Measurements from ENCODE around the gene CKB.
A peak's percentile ranks its signal among the peaks of the same experiment; 100 is the strongest.

CKB gene

DNA sequence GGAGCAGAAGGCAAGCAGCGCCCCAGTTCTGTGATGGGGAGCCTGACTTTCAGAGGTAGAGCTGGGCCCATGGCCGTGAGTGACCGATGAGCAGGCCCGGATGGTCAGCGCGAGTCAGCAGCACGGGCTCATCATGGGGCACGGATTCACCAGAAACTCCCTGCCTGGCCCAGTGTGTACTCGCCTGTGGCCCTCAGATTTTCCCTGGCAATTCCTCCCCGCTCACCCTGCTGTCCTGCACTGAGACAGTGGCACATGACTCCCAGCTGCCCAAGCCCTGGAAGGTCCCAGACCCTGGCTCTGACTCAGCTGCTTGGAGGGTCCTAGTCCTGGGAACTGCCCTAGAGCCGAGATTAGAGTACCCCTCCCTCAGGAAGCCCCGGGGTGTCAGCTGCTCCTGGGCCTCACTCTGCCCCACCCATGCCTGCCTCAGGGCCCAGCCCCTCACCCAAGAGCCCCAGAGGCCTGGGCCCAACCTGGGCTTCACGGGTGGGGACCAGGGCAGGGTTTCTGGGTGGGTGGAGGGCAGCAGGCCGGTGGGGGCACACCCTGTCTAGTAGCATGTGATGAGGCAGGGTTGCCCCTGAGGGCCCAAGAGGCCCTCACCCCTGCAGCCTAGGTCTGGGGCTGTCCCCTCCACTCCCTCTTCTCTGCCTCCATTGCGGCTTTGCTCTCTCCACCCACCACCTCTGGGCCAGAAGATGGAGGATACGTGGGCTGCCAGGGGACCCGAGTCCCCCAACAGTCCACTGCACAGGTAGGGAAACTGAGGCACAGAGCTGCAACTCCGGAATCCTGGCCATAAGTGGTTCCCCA, 14.8 kb upstream of the CKB start:
- DNase-seq: no peak
- no peak for ATAC-seq

DNA sequence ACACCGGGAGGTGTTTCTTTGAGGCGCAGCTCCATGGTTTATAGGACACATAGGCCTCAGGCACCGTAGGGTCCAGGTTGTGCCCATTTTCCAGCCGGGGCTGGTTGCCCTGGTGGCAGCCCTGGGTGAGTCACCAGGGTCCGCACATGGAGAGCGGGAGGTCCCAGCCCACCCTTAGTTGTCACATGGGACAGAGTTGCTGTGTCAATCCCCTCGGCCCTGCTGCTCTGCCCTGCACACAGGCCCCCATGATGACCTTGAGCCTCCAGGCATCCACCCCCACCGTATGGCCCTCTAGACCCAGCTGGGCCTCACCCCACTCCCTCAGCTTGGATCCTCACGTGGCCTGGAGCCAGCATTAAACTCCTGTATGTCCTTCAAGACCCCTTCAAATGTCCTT, 14.1 kb upstream of the CKB start:
- no peak for DNase-seq
- ATAC-seq: no peak

DNA sequence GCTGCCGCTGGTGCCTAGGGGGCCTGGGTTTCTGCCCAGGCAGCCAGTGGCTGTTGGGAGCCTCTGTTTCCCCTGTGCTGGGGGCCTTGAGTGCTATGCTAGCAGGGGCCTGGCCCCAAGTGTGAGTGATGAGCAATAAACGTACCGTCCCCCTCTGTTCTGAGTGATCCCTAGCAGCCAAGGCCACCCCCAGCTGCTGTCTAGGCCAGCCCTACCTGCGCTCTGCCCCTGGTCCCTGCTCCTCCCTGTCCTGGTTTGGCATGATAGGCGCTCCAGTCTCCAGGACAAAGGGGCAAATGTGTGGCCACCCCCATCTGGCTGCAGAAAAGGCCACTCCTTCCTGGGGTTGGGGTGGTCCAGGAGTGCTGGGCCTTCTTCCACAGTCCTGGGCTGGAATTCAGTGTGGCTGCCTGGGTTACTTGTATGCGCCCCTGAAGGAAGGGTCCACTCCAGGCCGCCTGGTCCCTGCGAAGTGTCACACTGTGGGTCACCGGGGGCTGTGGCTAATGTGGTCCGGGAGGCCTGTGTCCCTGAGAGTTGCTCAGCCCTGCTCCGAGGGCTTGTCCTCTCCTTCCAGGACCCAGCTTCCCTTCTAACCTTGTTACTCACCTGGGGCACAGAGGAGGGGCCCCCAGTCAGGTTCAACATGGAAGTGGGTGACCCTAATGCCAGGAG, 13.4 kb upstream of the CKB start:
- no peak for DNase-seq
- no peak for ATAC-seq

DNA sequence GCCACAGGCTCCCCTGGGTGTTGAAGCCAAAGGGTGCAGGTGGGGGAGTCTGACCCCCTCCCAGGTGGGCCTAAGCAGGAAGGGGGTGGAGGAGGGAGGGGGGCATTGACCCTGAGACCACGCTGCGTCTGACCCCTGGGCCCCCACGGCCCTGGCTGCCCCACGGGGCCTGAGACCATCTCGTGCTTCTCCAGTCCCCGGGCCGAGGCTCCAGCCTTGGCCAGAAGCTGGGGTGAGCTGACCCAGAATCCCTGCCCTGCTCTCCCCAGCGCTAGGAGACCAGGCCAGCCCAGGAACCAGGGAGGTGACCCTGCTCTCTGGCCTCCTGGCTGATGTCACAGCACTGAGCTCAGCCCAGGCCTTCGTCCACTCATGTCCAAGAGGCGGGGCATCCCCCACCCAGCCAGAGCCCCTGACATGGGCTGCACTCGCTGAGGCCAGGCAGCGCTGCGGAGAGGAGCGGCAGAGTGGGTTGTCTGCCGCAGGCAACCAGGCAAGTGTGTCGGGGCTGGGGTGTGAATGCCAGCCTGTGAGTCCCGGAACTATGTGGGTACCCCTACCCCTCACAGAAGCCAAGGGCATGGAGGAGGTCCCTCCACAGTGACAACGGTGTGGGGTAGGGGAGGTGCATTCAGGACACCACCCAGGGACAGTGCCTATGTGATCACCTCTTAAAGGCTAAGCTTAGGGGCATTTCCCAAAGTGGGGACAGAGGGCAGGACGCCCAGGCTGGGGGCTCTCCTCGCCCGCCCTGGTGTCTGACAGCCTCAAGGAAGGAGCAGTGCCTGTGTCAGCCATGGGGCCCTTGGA, 12.7 kb upstream of the CKB start:
- no peak for DNase-seq
- no peak for ATAC-seq

DNA sequence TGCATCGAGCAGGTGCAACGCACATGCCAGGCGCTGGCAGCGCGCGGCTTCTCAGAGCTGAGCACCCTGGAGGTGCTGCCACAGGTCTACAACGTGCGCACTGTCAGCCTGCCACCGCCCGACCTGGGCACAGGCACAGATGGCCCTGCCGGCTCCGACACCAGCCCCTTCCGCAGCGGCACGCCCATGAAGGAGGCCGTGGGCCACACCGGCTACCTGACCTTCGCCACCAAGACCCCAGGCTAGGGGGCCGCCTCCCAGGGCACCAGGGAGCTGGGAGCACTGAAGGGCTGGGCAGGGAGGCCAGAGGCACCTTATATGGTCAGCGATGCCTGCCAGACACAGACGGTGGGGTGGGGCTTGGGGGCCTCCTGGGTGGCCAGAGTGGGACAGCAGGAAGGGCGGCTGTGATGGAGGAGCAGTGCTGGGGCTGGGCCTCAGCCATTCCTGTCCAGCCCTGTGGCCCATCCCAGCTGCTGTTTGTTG, 12.0 kb upstream of the CKB start:
- ATAC-seq: no peak
- DNase-seq: no peak

DNA sequence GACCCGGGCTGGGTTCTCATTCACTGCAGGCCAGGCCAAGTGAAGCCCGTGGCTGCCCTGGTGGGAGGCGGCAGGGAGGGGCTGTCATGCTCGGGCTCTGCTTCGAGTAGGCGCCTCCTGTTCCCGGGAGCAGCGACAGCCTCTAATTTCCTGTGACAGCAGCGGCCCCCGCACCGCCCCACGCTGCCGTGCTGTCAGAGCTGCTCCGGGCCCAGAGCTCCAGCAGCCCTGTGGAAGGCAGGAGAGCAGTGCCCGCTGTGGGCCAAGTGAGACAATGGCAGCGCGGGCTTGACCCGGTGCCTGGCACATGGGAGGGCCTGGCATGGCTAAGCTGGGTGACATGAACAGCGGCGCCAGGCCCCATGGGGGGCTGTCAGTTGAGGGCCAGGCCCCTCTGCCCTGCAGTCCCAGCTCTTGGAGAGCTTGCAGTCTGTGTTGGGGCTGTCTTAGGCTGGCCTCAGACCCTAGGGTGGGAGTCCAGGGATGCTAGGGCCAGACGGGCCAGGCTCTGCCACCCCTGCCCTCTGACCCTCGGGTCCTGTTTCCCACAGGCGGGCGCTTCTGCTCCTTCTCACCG, 11.5 kb upstream of the CKB start:
- DNase-seq (no peak), ATAC-seq (no peak)

DNA sequence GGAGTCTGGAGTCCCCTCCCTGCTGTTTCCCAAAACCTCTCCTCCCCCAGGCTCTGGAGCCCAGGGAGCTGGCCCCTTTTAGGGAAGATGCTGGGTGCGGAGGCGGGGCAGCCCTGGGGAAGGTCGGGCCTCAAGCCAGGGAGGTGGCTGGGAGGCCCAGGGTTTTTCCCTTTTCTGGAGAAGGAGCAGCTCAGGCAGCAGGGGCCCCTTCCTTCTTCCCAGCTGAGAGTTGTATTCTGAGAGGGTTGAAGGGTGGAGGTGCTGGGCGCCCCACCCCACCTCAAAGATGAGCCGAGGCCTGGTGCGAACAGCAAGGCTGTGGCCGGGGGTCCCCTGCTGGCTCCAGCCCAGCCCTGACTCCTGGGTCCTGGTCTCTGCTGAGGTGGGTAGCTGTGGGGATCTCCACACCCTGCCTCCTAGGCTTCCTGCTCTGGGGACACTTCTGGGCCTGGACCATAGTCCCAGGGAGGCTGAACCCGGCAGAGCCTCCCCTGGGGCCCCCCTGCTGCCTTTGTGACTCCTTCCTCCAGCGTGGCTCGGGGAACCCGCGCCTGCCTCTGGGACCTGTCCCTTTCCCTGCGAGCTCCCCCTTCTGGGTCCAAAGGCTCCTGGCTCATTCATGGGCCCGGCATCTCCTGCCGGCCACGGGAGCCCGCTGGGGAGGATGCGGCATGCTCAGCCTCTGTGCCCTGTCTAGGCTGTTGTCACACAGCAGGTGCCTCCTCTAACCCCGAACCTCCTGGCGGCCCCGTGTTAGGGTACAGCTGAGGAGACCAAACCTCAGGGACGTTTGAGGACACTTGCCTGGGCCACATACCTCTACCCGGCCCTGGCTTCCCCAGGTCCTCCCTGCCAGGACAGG, 10.7 kb upstream of the CKB start:
- no peak for ATAC-seq
- no peak for DNase-seq

DNA sequence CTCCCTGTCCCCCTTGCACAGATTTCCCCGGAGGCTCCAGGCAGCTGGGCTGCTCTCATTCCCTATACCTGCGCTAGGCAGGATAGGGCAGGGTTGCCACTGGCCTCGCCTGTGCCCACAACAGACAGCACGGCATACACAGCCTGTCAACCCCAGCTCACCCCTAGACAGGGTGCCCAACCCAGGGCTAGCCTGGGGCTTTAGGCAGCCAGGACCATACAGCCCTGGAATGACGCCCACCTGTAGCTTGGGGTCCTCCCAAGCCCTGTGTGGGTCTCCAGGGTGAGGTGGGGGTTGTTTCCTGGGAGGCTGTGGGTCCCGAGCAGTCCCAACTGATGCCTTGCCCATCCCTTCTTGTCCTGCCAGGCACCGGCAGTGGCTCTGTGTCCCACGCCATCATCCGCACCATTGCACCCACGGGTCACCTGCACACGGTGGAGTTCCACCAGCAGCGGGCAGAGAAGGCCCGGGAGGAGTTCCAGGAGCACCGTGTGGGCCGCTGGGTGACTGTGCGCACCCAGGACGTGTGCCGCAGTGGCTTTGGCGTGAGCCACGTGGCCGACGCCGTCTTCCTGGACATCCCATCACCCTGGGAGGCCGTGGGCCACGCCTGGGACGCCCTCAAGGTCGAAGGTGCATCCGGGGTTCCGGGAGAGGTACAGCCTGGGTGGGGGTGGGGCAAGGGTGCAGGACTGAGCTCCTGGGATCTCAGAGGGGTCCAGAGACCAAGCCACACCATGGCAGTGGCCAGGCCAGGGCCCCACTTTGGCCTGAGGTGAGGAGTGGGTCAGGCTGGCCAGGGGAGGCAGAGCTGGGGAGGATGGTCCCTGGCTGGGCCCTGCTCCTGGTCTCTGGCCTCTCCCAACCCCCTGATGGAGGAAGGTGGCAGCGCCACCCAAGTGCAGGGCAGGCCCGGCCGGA, 9.8 kb upstream of the CKB start:
- DNase-seq: no peak
- no peak for ATAC-seq

DNA sequence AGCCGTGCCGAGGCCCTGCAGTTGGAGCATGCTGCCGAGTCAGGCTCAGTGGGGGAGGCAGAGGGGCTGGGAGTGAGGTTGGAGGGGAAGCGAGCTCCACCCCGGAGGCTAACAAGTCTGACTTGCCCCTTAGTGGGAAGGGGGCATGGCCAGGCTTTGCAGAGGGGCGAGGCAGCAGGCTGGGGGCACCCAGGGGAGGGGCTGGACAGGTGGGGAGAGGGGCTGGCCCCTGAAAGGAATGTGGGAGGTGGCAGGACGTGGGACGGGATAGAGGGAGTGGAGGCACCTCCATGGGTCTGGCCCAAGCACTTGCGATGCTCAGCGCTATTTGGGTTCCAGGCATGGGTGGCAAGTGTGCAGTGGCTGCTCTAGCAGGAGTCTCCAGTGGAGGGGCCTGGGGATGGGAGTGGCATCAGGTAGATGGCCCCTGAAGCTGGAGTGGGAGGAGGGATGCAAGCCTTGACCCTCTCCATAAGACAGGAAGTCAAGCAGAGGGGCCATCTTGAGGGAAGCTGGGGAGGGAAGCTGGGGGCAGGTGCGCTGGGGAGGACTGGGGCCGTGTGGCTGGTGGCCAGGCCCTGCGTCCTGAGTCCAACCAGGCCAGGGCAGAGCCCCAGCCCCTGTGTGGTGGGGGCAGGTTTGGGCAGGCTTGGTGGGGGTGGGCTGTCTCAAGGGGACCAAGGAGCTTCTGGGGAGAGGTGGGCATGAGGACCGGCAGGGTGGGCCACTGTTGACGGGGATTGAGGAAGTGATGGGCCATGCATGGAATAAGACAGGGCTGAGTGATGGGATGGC, 9.0 kb upstream of the CKB start:
- ATAC-seq: no peak
- no peak for DNase-seq

DNA sequence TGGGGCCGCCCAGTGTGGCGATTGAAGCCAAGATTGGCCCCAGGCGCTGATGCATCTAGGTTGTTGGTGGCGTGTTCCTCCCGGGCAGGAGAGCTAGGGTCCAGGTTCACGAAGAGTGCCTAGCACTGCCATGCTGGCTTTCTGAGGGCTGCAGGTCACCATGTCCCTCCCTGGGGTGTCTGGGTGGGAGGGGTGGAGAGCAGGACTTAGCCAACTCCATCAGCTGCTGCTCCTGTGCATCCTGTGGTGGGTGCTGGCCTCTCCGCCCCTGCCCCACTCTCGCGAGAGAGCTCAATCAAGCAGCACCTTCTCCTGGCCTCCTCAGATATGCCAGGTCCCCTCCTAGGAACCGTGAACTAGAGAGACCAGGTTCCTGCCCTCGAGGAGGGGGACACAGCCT, 8.2 kb upstream of the CKB start:
- ATAC-seq (no peak), DNase-seq (no peak)

DNA sequence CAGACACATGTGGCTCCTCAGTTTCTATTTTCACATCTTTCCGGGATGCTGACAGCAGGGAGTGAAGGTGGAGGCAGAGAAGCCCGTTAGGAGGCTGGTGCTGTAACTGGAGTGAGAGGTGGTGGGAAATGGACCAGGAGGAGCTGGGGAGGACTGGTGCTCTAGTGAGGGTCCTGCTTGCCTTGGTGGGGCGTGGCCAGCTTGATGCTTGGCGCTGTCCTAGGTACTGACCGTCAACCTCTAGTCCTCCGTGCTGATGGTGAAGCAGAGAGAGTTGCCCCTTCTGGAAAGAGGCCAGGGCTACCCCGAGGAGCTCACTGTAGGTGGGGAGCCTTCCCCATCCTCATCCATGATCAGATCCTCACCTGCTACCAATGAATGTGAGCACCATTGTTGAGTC, 7.8 kb upstream of the CKB start:
- DNase-seq: no peak
- ATAC-seq: no peak

DNA sequence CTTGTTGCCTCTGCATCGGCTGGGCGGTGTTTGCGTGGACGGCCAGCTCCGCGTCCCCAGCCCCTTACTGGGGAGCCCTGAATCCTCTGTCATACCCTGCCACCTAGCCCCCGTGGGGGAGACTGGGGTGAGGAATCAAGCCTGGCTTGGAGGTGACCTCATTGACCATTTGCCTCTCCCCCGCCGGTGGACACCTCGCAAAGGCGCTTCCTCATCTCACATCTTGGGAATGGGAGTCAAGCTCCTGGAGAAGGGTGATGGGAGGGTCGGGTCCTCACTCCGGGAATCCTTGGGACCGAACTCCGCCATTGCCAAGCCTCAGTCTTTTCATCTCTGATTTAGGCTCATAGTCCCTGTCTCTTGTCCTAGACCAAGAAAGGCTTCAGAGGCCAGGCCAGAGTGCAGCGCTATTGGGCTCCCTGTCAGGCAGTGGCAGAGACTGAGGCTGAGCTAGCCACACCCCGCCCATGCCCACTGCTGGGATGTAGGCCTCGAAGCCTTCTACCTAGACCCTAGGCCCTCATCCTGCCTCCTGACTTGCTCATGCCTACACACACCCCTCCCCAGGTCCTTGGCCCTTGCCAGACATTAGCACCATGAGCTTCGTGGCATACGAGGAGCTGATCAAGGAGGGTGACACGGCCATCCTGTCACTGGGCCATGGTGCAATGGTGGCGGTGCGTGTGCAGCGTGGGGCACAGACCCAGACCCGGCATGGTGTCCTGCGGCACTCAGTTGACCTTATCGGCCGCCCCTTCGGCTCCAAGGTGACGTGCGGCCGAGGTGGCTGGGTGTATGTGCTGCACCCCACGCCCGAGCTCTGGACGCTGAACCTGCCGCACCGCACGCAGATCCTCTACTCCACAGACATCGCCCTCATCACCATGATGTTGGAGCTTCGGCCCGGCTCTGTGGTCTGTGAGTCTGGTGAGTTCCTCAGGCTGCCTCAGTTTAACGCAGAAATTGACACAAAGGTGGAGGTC, 7.0 kb upstream of the CKB start:
- ATAC-seq: no peak
- no peak for DNase-seq

DNA sequence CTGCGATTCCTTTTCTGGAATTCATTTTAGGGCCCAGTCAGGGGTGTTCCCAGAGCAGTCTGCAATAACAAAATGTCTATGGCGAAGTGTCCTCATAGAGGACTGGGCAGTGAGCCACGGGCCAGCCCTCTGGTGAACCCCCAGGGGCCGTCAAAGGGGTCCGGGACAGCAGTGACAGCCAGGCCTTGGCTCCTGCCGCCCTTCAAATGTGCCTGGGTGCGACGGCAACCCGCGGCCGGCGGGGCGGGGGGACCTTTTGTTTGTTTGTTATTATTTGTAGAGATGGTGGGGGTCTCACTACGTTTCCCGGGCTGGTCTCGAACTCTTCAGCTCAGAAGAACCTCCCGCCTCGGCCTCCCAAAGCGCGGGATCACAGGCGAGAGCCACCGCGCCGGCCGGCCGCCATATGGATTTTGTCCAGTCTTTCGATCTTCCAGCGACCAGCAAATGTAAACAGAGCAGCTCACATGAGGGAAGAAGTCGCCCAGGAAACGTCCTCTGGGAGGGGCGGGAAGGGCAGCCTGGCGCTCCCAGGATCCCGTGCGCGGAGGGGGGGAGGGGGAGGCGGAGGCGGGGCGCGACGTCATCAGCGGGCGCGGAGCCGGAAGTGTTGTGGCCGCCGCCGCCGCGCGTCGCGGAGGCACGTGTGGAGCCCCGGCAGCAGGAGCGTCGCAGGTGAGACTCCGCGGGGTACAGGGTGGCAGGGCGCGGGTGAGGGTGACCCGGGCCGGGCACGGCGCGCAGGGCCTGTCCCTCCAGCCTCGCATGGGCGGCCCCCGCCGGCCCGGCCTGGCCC, 6.2 kb upstream of the CKB start, which contains the start of gene TRMT61A:
Gene TRMT61A, plus strand, starts transcription at position 610 of the 796 bp plus-strand sequence. CDS start 783 bp downstream, outside the sequence.
- ATAC-seq (peak; percentile 44), DNase-seq (peak; percentile 85)

DNA sequence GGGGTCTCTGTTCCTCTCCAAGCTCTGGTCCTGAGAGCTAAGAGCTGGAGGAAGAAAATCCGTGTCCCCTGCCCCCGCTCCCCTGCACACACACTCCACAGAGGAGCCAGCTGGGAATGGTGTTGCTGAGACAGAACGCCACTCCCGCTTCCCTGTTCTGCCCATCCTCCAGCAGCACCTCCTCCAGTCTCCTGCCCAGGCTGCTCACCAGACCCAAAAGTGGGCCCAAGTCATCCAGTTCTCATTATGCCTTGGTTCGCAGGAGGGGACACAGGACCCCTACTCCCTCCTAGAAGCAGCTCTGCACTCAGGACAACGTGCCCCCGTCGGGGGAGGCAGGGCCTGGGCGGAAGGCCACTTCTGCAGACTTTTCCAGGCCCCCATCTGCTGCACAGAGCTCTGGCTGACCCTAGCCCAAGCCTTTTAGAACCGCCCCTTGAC, 5.5 kb upstream of the CKB start:
- ATAC-seq (no peak), DNase-seq (no peak)

DNA sequence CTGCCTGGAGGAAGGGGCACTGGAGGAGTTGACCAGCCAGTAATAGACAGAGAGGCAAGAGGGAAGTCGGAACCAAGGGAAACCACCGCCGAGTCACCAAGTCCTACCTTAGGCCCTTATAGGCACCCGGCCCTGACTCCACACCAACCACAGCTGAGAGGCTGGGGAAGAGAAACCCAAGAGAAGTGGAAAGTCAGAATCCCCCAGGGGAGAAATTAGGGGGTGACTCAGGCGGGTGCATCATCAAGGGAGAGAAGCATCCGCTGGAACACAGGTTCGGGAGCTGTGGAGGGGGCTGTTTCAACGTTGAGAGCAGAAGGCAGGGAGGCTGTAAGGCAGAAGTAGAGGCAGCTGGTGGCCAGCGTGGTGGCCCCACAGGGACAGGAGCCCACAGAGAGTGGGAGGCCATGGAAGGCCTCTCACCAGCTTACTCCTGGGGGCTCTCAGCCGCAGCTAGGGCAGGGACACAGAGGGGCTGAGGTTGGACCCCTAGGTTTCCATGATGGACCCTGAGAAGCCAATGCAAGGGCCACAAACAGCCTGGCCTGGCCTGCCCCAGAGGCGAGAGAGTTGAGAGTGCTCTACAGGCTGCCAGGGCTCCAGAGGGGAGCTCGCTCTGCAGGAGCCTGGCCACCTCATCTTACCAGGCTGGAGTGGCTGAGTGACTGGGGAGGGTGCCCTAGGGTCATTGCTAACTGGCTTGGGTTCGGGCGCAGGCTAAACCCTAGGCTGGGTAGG, 4.9 kb upstream of the CKB start:
- ATAC-seq (peak; percentile 80), DNase-seq (peak; percentile 73)

DNA sequence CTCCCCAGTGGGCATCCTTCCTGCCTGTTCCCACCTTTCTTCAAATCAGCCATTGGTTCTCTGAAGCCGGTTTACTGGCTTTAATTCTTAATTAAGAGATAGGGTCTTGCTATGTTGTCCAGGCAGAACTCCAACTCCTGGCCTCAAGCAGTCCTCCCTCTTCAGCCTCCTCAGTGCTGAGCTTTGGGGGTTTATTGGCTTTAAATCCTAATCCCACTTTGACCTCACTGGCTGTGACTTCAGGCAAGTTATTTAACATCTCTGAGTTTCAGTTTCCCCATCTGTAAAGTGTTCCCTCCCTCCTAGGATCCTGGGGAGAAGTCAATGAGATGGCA, 4.3 kb upstream of the CKB start:
- no peak for DNase-seq
- no peak for ATAC-seq
